ENCODE data around the gene MPC2. TPM values are rescaled to one million over a fixed set of nuclear protein-coding genes. Genes with fewer than 3 reads are reported as not detected.
A peak's percentile ranks its signal among the peaks of the same experiment; 100 is the strongest.

The MPC2 gene
- total RNA-seq, 1 experiment from 2014 or later = 32.9 TPM

DNA sequence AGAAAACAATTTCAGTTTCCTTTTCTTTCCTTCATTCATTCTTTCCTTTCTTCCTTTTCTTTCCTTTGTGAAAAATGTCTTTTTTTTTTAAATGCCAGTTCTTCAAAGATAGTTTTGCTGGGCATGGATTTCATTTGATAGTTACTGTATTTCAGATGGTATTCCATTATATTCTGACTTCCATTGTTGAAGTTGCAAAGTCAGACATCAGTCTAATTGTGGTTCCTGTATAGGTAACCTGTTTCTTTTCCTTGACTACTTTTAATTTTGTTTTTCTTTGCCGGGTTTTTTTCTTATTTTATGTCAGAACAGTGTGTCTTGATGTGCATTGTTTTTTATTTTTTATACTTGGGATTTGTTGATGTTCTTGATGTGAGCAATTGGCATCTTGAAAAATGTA lies 40.4 kb upstream of the MPC2 start:
- Histone ChIP-seq H4K20me1 (ENCODE audit: control insufficient read depth, insufficient read depth, insufficient read length) (no peaks in the 10 kb centered on the region), H3K4me1 (ENCODE audit: insufficient read depth, low read length) (no peaks in the 10 kb centered on the region), H3K9me3 (ENCODE audit: control insufficient read depth, low read depth, low read length) (no peaks in the 10 kb centered on the region), H3K14ac (ENCODE audit: insufficient read depth, low read length) (no peak overlapping the region), H2AFZ (ENCODE audit: low read length) (no peak overlapping the region), H2AK5ac (ENCODE audit: insufficient read length, low read length) (no peak overlapping the region), H3K23ac (ENCODE audit: insufficient read length, low read depth, low read length) (no peak overlapping the region), H4K91ac (ENCODE audit: insufficient read length, low read depth, low read length) (no peak overlapping the region), H3K56ac (ENCODE audit: insufficient read length, low read depth, low read length) (no peak overlapping the region), H3K27me3 (ENCODE audit: insufficient read depth, low read length) (no peaks in the 10 kb centered on the region), H2BK15ac (ENCODE audit: low read depth, low read length) (no peak overlapping the region), H2BK20ac (ENCODE audit: low read depth, low read length, poor library complexity, severe bottlenecking) (no peak overlapping the region), H3K18ac (ENCODE audit: insufficient read length, low read depth, low read length) (no peak overlapping the region), H3T11ph (ENCODE audit: low read length) (no peak overlapping the region), H3K4me2 (ENCODE audit: insufficient read depth, insufficient read length, low read length) (no peak overlapping the region), H4K8ac (replicated peaks; ENCODE audit: insufficient read length, low read depth, low read length) (no peak overlapping the region), H3K4ac (ENCODE audit: low read depth, low read length) (no peak overlapping the region), H2BK120ac (ENCODE audit: low read depth, low read length, poor library complexity, severe bottlenecking) (no peak overlapping the region), H3K23me2 (ENCODE audit: insufficient read length, low read depth, low read length, poor library complexity, severe bottlenecking) (no peaks in the 10 kb centered on the region), H3K27ac (ENCODE audit: insufficient read length, low read depth, low read length) (no peak overlapping the region), H3K79me1 (ENCODE audit: insufficient read depth, low read depth, low read length, poor library complexity, severe bottlenecking) (no peaks in the 10 kb centered on the region), H2BK5ac (ENCODE audit: insufficient read length, low read length) (no peak overlapping the region), H3K9ac (ENCODE audit: extremely low read depth, insufficient read length, low read length) (no peak overlapping the region), H2BK12ac (ENCODE audit: insufficient read length, low read depth, low read length) (no peak overlapping the region), H4K5ac (ENCODE audit: insufficient read length, low read depth, low read length) (no peak overlapping the region), H3K79me2 (ENCODE audit: insufficient read depth, low read length) (peaks cover 2% of the 10 kb centered on the region; the same call in 1 of the 2 replicates)
- Mint-ChIP-seq H3K9me3 (peaks cover 0 to 2% of the 10 kb centered on the region in 2 experiments; a peak in 1 of 5 replicates), H3K27ac (0 out of 7 replicates have a peak overlapping the region, but pooled peaks of 1 of the 3 experiments have one; percentile 33), H3K4me1 (no peaks in the 10 kb centered on the region), H3K4me3 (no peak overlapping the region), H3K36me3 (ENCODE audit: insufficient read depth in 1 of 3, low read depth in 3 of 3) (peaks cover 21 to 38% (median 31%) of the 10 kb centered on the region in 3 experiments), H3K27me3 (ENCODE audit: low read depth) (no peaks in the 10 kb centered on the region)
- WGBS (ENCODE audit: extremely low coverage, insufficient read length, low lambda C conversion rate) = no CpG with 5 or more reads among the region's 1 CpG
- TF ChIP-seq, protein P1, sequence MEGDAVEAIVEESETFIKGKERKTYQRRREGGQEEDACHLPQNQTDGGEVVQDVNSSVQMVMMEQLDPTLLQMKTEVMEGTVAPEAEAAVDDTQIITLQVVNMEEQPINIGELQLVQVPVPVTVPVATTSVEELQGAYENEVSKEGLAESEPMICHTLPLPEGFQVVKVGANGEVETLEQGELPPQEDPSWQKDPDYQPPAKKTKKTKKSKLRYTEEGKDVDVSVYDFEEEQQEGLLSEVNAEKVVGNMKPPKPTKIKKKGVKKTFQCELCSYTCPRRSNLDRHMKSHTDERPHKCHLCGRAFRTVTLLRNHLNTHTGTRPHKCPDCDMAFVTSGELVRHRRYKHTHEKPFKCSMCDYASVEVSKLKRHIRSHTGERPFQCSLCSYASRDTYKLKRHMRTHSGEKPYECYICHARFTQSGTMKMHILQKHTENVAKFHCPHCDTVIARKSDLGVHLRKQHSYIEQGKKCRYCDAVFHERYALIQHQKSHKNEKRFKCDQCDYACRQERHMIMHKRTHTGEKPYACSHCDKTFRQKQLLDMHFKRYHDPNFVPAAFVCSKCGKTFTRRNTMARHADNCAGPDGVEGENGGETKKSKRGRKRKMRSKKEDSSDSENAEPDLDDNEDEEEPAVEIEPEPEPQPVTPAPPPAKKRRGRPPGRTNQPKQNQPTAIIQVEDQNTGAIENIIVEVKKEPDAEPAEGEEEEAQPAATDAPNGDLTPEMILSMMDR (conservative IDR thresholded peaks at IDR 0.05) = no peak
- DNase-seq = no peak

Measured in H9 (cell line).